GM06990 (cell line): ENCODE results near the gene SH2D5.

ENCODE experiments used
- DNase-seq: peaks from one replicate; pipeline ENCODE4 v3.0.0-alpha.2; 2011; ENCODE audit not compliant: insufficient read length; ENCODE audit errors: extremely low read depth
- H3K27me3 ChIP-seq: replicated peaks from 2 replicates; pipeline ENCODE4 v1.6.0; 2011; ENCODE audit warnings: low read length; ENCODE audit not compliant: control insufficient read depth, insufficient read depth
- H3K36me3 ChIP-seq: 2 replicates; pipeline ENCODE4 v1.5.1; 2011; ENCODE audit warnings: low read length; ENCODE audit not compliant: control insufficient read depth, insufficient read depth
- H3K4me3 ChIP-seq: replicated peaks from 2 replicates; pipeline ENCODE4 v1.5.1; 2011; ENCODE audit warnings: low read depth, mild to moderate bottlenecking, control low read depth, low read length
- TF ChIP-seq, protein P1 (sequence below): IDR thresholded peaks from 2 replicates; pipeline ENCODE4 v1.5.1; 2011; ENCODE audit warnings: low read length, control low read depth, mild to moderate bottlenecking, inconsistent platforms; ENCODE audit not compliant: insufficient read depth, poor library complexity, severe bottlenecking

SH2D5 gene

DNA sequence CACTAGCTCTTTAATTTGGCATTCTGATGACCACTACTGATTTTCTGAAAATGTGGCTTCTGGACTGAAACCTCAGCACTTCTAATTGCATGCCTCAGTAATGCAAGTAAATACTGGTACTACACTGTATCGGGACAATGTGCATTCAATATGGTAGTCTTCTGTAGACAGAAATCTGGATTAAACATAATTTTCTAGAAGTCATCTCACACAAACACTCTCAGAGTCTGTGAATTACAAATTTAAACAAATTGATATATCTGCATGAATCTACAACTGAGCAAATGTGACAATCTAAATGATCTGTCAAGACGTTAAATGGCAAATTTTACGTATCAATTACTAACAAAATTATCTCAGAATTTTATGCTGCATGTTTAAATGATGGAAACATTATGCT lies 30.9 kb upstream of the SH2D5 start:
- TF ChIP-seq, protein P1, sequence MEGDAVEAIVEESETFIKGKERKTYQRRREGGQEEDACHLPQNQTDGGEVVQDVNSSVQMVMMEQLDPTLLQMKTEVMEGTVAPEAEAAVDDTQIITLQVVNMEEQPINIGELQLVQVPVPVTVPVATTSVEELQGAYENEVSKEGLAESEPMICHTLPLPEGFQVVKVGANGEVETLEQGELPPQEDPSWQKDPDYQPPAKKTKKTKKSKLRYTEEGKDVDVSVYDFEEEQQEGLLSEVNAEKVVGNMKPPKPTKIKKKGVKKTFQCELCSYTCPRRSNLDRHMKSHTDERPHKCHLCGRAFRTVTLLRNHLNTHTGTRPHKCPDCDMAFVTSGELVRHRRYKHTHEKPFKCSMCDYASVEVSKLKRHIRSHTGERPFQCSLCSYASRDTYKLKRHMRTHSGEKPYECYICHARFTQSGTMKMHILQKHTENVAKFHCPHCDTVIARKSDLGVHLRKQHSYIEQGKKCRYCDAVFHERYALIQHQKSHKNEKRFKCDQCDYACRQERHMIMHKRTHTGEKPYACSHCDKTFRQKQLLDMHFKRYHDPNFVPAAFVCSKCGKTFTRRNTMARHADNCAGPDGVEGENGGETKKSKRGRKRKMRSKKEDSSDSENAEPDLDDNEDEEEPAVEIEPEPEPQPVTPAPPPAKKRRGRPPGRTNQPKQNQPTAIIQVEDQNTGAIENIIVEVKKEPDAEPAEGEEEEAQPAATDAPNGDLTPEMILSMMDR, result no peak
- Histone ChIP-seq H3K36me3 (peaks cover 14% of the 10 kb centered on the region), H3K4me3 (no peak overlapping the region), H3K27me3 (no peaks in the 10 kb centered on the region)
- no peak for DNase-seq

DNA sequence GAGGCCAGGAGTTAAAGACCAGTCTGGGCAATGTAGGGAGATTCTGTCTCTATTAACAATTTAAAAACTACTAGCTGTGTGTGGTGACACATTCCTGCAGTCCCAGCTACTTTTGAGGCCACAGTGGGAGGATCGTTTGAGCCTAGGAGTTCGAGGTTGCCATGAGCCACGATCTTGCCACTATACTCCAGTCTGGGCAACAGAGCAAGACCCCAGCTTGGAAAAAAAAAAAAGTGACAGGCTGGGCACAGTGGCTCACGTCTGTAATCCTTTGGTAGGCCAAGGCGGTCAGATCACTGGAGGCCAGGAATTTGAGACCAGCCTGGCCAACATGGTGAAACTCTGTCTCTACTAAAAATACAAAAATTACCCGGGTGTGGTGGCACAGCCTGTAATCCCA lies 27.8 kb upstream of the SH2D5 start:
- no peak for DNase-seq
- H3K27me3 ChIP-seq, result no peaks in the 10 kb centered on the region
- H3K4me3 ChIP-seq, result no peak overlapping the region
- peaks cover 12% of the 10 kb centered on the region for H3K36me3 ChIP-seq
- TF ChIP-seq, protein P1, result no peak

DNA sequence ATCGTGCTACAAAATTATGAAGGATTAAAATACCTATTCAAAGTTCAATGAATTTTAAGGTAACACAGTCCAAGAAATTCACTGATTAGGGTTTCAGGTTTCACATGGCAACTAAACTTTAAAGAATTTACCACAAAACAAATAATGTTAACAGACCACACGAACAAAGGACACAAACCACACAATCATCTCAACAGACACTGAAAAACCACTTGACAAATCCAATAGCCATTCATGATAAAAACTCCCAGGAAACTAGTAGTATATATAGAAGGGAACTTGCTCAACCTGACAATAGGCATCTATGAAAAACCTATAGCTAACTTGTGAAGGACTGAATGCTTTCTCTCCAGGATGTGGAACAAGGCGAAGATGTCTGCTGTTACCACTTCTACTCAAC lies 21.1 kb upstream of the SH2D5 start:
- DNase-seq, result no peak

DNA sequence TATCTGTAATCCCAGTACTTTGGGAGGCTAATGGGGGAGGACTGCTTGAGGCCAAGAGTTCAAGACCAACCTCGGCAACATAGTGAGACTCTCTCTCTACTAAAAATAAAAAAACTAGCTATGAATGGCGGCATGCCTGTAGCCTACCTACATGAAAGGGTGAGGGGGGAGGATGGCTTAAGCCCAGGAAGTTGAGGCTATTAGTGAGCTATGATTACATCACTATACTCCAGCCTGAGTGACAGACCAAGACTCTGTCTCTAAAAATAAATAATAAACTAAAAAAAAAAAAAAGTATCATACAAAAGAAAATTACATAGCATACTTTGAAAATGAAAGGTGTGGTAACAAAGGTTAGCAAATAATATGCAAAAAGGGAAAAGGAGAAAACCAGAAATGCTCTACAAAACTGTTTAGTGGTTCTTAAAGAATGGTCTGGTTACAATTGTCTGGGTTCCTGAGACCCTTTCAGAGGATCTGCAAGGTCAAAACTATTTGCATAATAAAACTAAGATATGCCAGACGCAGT lies 19.0 kb upstream of the SH2D5 start:
- Histone ChIP-seq H3K4me3 (no peak overlapping the region), H3K27me3 (no peaks in the 10 kb centered on the region), H3K36me3 (peaks cover 10% of the 10 kb centered on the region)
- no peak for DNase-seq
- TF ChIP-seq, protein P1, result no peak

More for the DNA sequence above, 21.1 kb upstream of the SH2D5 start:
- Histone ChIP-seq H3K27me3 (no peaks in the 10 kb centered on the region), H3K36me3 (peaks cover 7% of the 10 kb centered on the region), H3K4me3 (no peak overlapping the region)
- TF ChIP-seq, protein P1, result no peak

DNA sequence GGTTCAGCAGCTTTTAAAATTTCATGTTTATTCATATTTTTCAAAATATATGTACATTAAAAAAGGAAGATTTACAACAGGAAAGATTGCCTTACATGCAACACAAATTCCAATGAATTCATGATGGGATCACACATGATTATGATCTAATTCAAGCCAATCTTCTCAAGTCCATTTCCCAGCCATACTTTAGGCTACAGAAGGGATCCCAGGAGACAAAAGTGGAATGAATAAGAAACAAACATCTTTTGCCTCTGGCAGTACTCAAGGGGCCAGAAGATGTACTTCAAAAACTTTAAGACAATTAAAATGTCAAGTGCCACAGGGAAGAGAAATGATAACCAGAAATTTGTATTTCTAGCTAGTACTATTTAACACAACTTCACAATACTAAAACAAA lies 10.2 kb upstream of the SH2D5 start:
- DNase-seq, result no peak

More for the DNA sequence above, 10.2 kb upstream of the SH2D5 start:
- H3K36me3 ChIP-seq, result peaks cover 9% of the 10 kb centered on the region
- no peaks in the 10 kb centered on the region for H3K27me3 ChIP-seq
- no peak overlapping the region for H3K4me3 ChIP-seq
- TF ChIP-seq, protein P1, result no peak
